Smooth muscle cell (in vitro differentiated cells): ENCODE data around the gene FOXI3. TPM values are rescaled to one million over a fixed set of nuclear protein-coding genes. Genes with fewer than 3 reads are reported as not detected.

Experiments
- DNase-seq: peaks from one replicate; lab custom pipeline; 2025; ENCODE audit not compliant: unreplicated experiment; lab: John Stamatoyannopoulos, UW
- H2AFZ ChIP-seq: fragments of 200-600 bp; sonication (generic); 2 replicates; pipeline ENCODE4 v1.6.0; 2016; ENCODE audit warnings: antibody characterized with exemption, low read depth, mild to moderate bottlenecking
- H3F3A ChIP-seq: fragments of 200-600 bp; sonication (generic); 2 replicates; pipeline ENCODE4 v1.6.0; 2017; ENCODE audit warnings: antibody characterized with exemption, low read depth
- H3K27ac ChIP-seq: fragments of 200-600 bp; sonication (generic); 2 replicates; pipeline ENCODE4 v1.5.1; 2016; ENCODE audit warnings: low read depth, mild to moderate bottlenecking
- H3K27me3 ChIP-seq: fragments of 200-600 bp; sonication (generic); 2 replicates; pipeline ENCODE4 v1.6.1; 2016; ENCODE audit warnings: low read depth, mild to moderate bottlenecking
- H3K36me3 ChIP-seq: fragments of 200-600 bp; sonication (generic); 2 replicates; pipeline ENCODE4 v1.5.1; 2016; ENCODE audit warnings: low read depth
- H3K4me1 ChIP-seq: fragments of 200-600 bp; sonication (generic); 2 replicates; pipeline ENCODE4 v1.5.1; 2016; ENCODE audit warnings: low read depth
- H3K4me2 ChIP-seq: fragments of 200-600 bp; sonication (generic); 2 replicates; pipeline ENCODE4 v1.6.0; 2016; ENCODE audit warnings: mild to moderate bottlenecking
- H3K4me3 ChIP-seq: fragments of 200-600 bp; sonication (generic); 2 replicates; pipeline ENCODE4 v1.5.1; 2016; ENCODE audit warnings: mild to moderate bottlenecking
- H3K79me2 ChIP-seq: fragments of 200-600 bp; sonication (generic); 2 replicates; pipeline ENCODE4 v1.6.0; 2016; ENCODE audit warnings: low read depth, mild to moderate bottlenecking
- H3K9ac ChIP-seq: fragments of 200-600 bp; sonication (generic); 2 replicates; pipeline ENCODE4 v1.6.0; 2016; ENCODE audit warnings: low read depth
- H3K9me3 ChIP-seq: fragments of 200-600 bp; sonication (generic); replicated peaks from 2 replicates; pipeline ENCODE4 v1.5.1; 2016; ENCODE audit warnings: low read depth
- H4K20me1 ChIP-seq: fragments of 200-600 bp; sonication (generic); 2 replicates; pipeline ENCODE4 v1.6.0; 2016; ENCODE audit warnings: low read depth
- CTCF ChIP-seq: fragments of 200-600 bp; sonication (generic); IDR thresholded peaks from 2 replicates; pipeline ENCODE4 v1.5.1; 2017; ENCODE audit warnings: borderline replicate concordance, mild to moderate bottlenecking, antibody characterized with exemption; ENCODE audit not compliant: insufficient read depth, poor library complexity, severe bottlenecking
- WGBS: methylation state at CpG from one replicate; pipeline ENCODE4 v1.1.7; 2016; ENCODE audit warnings: low lambda C conversion rate; 5-methylcytosine and 5-hydroxymethylcytosine counted together
- polyA plus RNA-seq: library from polyadenylated mRNA; unstranded; fragments of >200 nt; fragmentation: Nextera tagmentation; extraction: Ambion mirVana; gene quantifications from 2 replicates; pipeline ENCODE4 v1.2.1, GENCODE V29; 2016
- total RNA-seq: library from RNA; depleted of rRNA; stranded (reverse); fragments of >200 nt; gene quantifications from 2 replicates; pipeline ENCODE4 v1.2.3, GENCODE V29; 2014

The FOXI3 gene
- total and polyA plus RNA-seq, 2 experiments from 2014 or later: not detected

GRCh38 chr2:88451811-88452564 lies 505 bp downstream of the FOXI3 start:
- no peak overlapping the region for H2AFZ ChIP-seq
- H3K36me3 ChIP-seq: no peaks in the 10 kb centered on the region
- H3K4me1 ChIP-seq: peaks cover 11% of the 10 kb centered on the region
- under 1% methylated on average over 62 of the region's 108 CpGs for WGBS
- no peaks in the 10 kb centered on the region for H3K79me2 ChIP-seq
- H3K27me3 ChIP-seq: peaks cover 81% of the 10 kb centered on the region
- H4K20me1 ChIP-seq: no peaks in the 10 kb centered on the region
- H3F3A ChIP-seq: no peaks in the 10 kb centered on the region
- peak overlapping the region; percentile 45 for H3K4me3 ChIP-seq
- peak overlapping the region; percentile 81 for H3K4me2 ChIP-seq
- no peaks in the 10 kb centered on the region for H3K9me3 ChIP-seq
- TF ChIP-seq CTCF: no peak
- H3K27ac ChIP-seq: no peak overlapping the region
- no peak for DNase-seq
- no peak overlapping the region for H3K9ac ChIP-seq

GRCh38 chr2:88450925-88451810 lies 1.3 kb downstream of the FOXI3 start:
- Histone ChIP-seq H4K20me1 (no peaks in the 10 kb centered on the region), H3K4me3 (peak overlapping the region; percentile 21), H3K79me2 (no peaks in the 10 kb centered on the region), H3F3A (no peaks in the 10 kb centered on the region), H3K9ac (no peak overlapping the region), H3K4me2 (peak overlapping the region; percentile 77), H3K36me3 (no peaks in the 10 kb centered on the region), H2AFZ (no peak overlapping the region), H3K27ac (no peak overlapping the region), H3K9me3 (no peaks in the 10 kb centered on the region), H3K4me1 (peaks cover 11% of the 10 kb centered on the region), H3K27me3 (peaks cover 87% of the 10 kb centered on the region)
- no peak for DNase-seq
- TF ChIP-seq CTCF: no peak
- WGBS: 4% methylated on average over 18 of the region's 18 CpGs

- H3K4me3 ChIP-seq: no peak overlapping the region
- peaks cover 85% of the 10 kb centered on the region for H3K27me3 ChIP-seq
- H3K79me2 ChIP-seq: no peaks in the 10 kb centered on the region
- 77% methylated on average over 10 of the region's 10 CpGs for WGBS
- H3K27ac ChIP-seq: no peak overlapping the region
- H3K4me1 ChIP-seq: peaks cover 11% of the 10 kb centered on the region
- no peak for DNase-seq
- TF ChIP-seq CTCF: no peak
- H4K20me1 ChIP-seq: no peaks in the 10 kb centered on the region
- H3K9me3 ChIP-seq: no peaks in the 10 kb centered on the region
- no peak overlapping the region for H3K9ac ChIP-seq
- H3F3A ChIP-seq: no peaks in the 10 kb centered on the region
- no peaks in the 10 kb centered on the region for H3K36me3 ChIP-seq
- no peak overlapping the region for H3K4me2 ChIP-seq
- no peak overlapping the region for H2AFZ ChIP-seq
These were observed 2.3 kb downstream of the FOXI3 start for GRCh38 chr2:88450186-88450585.
